ENCODE results near the gene VMP1.
"Not testable (repeated sequence)": the region's sequence is repeated elsewhere in the genome, so short reads cannot be mapped to it uniquely, and the experiment has no call there.

Gene VMP1

DNA sequence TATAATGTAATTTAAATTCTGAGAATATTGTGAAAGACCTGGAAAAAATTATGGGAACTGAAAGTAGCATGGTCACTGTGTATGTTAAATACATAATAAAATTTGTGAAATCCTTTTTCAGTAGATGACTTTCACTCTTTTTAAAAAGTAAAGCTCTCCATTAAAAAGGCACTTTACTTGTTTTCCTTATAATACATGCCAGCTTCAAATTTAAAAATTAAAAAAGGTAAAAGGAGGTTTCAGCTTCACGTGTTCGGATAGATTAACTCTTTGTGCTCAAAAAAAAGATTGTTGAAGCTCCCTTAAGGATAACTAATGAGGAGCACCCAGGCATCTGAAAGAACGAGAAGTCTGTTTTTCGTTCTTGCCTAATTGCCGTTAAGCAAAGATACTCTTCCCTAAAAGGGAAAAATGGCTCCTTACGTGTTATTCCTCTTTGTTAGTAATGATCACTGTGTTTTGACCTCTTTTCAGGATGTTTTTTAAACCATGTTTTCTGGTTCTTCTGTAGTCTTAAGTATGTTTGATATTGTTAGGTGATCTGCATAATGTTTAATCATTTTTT, 97.5 kb downstream of the VMP1 start:
- DNase-seq (ENCODE audit: extremely low read depth in 1 of 2, low read depth in 1 of 2), result no peak

GRCh38 chr17:59806322-59806721, 98.9 kb downstream of the VMP1 start:
- DNase-seq (ENCODE audit: extremely low read depth in 1 of 2, low read depth in 1 of 2), result not testable (repeated sequence)

DNA sequence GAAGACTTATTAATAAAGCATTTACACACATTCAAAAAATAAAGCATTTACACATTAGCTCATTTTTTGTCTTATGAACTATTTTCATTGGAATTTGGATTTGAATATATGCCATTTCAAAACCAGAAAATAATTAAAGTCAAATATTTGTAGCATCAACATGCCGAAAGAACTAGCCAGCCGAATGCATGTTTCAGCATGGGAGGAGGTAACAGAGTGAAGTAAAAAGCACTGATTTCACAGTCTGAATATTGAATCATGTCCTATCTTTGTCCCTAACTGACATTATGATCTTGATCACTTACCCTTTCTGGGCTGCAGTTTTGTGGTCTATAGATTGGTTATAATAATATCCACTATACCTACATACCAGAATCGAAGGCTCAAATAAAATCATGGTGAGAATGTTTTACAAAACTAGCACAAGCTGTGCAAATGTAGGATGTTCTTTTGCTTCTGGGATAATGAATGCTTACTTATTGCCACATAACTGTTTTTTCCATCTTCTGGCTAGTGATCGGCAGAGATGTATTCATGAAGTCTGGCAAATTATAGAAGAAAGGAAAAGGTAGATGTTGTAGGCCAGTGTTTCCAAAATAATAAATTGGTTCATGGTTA, 100.5 kb downstream of the VMP1 start:
- no peak for DNase-seq (ENCODE audit: extremely low read depth in 1 of 2, low read depth in 1 of 2)

DNA sequence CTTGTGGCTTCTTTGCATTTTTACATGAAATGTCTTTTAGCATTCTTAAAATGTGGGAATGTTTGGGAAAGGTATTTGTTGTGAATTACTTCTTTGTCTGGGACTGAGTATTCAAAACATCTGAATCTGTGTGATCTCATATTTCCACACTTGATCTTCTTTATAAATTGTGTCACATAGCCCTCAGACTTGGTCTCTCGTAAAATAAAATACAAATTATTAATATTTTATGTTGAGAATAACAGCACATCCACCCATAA, 103.4 kb downstream of the VMP1 start:
- no peak for DNase-seq (ENCODE audit: extremely low read depth in 1 of 2, low read depth in 1 of 2)

GRCh38 chr17:59811209-59811608, 103.8 kb downstream of the VMP1 start:
- no peak for DNase-seq (ENCODE audit: extremely low read depth in 1 of 2, low read depth in 1 of 2)

GRCh38 chr17:59812139-59812538, 104.7 kb downstream of the VMP1 start:
- DNase-seq (ENCODE audit: extremely low read depth in 1 of 2, low read depth in 1 of 2), result no peak

GRCh38 chr17:59814276-59814675, 106.8 kb downstream of the VMP1 start:
- no peak for DNase-seq (ENCODE audit: extremely low read depth in 1 of 2, low read depth in 1 of 2)

- no peak for DNase-seq (ENCODE audit: extremely low read depth in 1 of 2, low read depth in 1 of 2)
Observed at GRCh38 chr17:59814685-59815084, 107.2 kb downstream of the VMP1 start.

DNA sequence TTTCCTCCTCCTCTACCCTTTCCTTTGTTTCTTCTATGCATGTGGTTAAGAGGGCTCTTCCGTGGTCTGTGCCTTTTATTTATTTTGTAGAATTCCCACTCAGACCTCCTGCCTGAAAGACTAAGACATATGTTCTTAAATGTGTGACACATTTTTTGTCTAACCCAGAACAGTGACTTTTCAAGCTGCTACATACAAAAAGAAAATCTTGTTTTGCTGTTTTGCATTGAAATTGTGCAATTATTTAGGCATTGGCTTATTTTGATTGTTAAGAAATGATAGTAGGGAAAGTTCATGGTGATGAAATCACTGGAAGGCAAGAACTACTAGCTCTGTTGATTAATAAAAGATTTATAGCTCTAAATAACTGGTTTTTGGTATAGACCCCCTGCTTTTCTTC, 108.5 kb downstream of the VMP1 start:
- no peak for DNase-seq (ENCODE audit: extremely low read depth in 1 of 2, low read depth in 1 of 2)

GRCh38 chr17:59825533-59826322, 118.3 kb downstream of the VMP1 start:
- DNase-seq (ENCODE audit: extremely low read depth in 1 of 2, low read depth in 1 of 2), result no peak

DNA sequence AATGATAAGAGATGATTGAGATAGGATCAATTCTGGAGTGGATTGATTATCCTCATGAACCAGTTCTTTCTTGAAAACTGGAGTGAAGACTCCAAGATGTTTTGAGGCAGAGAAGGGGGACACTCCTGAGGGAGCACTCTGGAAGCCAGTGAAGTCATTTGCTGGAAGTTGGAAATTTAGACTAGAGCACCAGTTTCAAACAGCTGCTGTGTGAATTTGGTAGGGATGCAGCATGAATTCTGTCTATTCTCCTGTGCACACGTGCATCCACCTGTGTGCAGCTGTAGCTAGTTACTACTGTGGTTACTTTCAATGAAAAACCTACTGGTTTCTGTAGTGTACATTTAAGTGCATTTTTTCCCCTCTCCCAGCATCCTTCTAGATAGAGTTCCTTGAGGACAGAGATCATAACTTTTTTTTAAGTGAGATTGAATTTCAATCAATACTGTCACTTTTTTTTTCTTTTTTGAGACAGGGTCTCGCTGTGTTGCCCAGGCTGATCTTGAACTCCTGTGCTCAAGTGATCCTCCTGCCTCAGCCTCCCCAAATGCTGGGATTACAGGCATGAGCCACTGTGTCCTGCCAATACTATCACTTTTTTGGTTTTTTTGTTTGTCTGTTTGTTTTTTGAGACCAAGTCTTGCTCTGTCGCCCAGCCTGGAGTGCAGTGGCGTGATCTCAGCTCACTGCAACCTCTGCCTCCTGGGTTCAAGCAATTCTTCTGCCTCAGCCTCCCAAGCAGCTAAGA, 119.4 kb downstream of the VMP1 start:
- no peak for DNase-seq (ENCODE audit: extremely low read depth in 1 of 2, low read depth in 1 of 2)

- no peak for DNase-seq (ENCODE audit: extremely low read depth in 1 of 2, low read depth in 1 of 2)
Observed at GRCh38 chr17:59827721-59828477, 120.4 kb downstream of the VMP1 start.

DNA sequence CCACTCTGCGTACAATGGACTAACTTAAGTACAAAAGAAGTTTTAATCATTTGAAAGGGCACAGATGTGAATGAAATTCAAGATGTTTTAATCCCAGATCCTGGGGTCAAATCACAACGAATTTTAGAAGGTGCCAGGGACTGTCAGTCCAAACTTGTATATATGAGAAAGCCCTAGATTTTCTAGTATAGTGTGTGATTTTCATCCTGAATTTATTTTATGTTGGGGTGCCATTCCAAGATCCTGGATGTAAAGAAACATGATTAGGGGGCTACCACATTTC, 121.0 kb downstream of the VMP1 start:
- DNase-seq (ENCODE audit: extremely low read depth in 1 of 2, low read depth in 1 of 2), result no peak

- DNase-seq (ENCODE audit: extremely low read depth in 1 of 2, low read depth in 1 of 2), result not testable (repeated sequence)
Observed at GRCh38 chr17:59828819-59829216, 121.4 kb downstream of the VMP1 start.

DNA sequence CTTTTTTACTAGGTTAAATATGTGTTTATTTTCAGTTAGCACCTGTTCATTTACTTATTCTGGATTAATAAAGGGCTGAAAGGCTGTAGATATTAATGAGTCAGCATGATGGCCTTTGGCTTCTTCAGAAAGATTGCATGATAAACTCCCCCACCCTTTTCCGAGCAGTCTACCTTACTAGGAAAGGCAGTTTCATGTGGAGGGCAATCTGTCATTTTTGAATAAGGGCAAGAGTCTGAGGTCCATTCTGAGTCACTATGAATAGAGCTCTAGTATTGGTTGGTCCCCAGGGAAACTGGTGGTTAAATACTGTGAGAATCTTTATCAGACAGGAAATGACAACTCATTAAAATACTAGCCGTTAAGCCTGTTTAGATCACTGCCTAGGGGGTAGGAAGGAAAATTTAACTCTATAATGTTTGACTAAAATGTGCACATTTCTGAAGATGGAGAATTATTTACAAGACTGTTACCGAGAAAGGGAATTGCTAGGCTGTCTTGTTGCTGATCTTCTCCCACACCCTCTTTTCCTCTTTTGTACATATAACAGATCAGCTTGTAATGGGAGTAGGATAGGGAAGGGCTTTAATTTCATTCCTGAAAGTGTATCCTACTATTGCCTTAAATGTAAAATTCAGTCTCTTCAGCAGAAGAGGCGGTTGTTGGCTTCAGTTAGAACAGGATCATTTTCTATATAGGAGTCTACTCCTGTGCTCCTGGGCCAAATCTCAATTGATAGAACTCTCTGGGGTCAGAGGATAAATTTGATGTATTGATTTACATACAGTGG, 122.0 kb downstream of the VMP1 start:
- no peak for DNase-seq (ENCODE audit: extremely low read depth in 1 of 2, low read depth in 1 of 2)

DNA sequence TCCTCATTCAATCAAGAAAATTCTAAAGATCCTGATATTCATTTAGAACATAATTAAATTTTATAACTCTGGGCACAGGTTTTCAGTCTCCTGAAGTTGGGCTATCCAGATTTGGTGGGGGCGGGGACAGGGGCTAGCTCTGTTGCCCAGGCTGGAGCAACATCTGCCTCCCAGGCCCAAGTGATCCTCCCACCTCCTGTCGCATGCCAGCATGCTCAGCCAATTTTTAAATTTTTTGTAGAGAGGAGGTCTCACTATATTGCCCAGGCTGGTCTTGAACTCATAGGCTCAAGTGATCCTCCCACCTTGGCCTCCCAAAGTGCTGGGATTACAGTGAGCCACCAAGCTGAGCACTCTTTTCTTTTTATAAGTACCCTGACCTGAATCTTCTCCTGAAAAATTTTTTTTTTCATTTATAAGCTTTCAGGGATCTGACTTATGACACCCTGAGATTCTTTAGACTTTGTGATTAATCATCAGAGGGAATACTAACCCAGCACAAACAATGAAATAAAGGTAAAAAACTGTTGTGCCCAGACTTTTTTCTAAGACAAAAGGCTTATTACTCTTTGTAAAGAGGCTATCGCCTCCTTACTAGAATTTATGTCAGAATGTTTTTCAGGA, 122.7 kb downstream of the VMP1 start:
- DNase-seq (ENCODE audit: extremely low read depth in 1 of 2, low read depth in 1 of 2), result no peak

- no peak for DNase-seq (ENCODE audit: extremely low read depth in 1 of 2, low read depth in 1 of 2)
Observed at GRCh38 chr17:59830846-59831486, 123.5 kb downstream of the VMP1 start.

- no peak for DNase-seq (ENCODE audit: extremely low read depth in 1 of 2, low read depth in 1 of 2)
Observed at GRCh38 chr17:59832883-59833379, 125.5 kb downstream of the VMP1 start.

- no peak for DNase-seq (ENCODE audit: extremely low read depth in 1 of 2, low read depth in 1 of 2)
Observed at GRCh38 chr17:59837308-59838051, 130.0 kb downstream of the VMP1 start.
